GM19324 (cell line): ENCODE data around the gene ULK2.
"Not testable (repeated sequence)": the region's sequence is repeated elsewhere in the genome, so short reads cannot be mapped to it uniquely, and the experiment has no call there.

Experiments used
- ATAC-seq: cut with Tn5 transposase; IDR thresholded peaks from one replicate; pipeline ENCODE4 v1.9.1; 2021; ENCODE audit warnings: mild to moderate bottlenecking, moderate library complexity; ENCODE audit not compliant: unreplicated experiment, low FRiP score

Gene ULK2

GRCh38 chr17:19867329-19868078 is at the start of gene ULK2:
TSS of gene ULK2 (minus strand) at chr17:19867936. CDS start at chr17:19867417, 519 bp downstream.
- ATAC-seq: no peak

GRCh38 chr17:19915245-19915978 is 47.7 kb upstream of the ULK2 start:
- ATAC-seq: no peak

DNA sequence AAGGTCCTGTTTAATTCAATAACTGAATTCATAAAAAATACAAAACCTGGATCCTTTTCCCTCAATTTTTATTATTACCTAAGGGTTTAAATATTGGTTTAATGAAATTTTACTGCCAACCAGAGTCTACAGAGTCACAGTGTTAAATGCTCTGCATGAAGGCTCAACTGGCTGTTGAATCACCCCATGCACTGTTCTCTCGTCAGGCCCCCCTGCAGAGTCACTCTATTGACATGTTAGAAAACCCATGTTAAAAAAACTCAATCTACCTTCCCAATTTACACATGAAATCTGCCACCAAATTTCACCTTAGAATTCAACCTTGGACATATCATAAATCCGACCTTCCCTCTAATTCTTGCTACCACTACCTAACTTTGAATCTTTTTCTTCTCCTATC is 43.3 kb upstream of the ULK2 start:
- ATAC-seq: no peak

GRCh38 chr17:19909139-19909538 is 41.4 kb upstream of the ULK2 start:
- no peak for ATAC-seq

DNA sequence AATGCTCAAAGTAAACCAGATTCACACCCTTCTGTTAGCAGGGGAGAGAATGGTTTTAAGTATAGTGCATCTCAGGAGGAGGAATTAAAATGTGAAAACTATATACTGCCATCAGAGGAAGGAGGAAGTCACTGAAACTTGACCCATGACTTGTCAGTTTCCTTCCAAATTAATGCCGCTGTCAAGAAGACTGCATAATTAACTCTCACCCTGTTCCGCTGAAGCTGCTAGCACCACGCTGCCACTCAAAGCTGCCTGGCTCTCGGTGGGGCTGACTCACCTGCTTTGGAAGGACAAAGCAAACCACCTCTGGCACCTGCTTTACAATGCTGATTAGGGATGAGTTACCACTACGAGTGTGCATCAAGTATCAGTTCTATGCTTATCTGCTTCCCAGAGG is 37.8 kb upstream of the ULK2 start:
- no peak for ATAC-seq

DNA sequence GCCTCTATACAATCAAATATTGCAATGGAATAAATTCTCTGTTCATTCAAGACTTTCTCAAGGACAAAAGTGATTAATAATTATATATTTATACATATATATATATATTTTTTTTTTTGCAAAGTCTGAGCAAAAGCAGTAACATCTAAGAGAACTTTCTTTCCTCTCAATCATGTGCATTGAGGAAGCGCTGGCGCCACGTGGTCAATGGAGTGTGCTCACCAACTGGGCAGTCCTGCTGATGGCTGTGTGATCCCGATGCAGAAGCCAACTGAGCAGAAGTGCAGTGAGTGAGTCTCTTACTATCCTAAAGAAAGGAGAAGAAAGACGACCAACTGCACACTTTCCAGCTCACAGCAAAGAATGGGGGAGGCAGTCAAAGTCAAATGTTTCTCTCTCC is 37.2 kb upstream of the ULK2 start:
- no peak for ATAC-seq

DNA sequence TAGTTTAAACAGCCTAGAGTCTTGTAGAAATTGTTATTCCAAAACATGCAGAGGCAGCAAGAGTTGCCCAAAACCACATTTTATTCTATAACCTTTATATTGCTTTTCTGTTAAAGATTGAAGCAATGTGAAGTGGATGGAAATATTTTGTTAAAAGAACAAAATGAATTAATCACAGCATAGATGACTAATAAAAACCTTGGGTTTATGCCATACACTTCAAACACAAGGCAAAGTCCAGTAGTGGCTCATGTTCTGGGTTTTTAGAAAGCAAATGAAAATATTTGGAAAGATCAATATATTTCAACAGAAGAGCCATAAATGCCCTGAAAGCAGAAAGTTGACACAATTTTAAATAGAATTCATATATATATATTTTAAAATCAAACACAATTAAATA is 36.7 kb upstream of the ULK2 start:
- ATAC-seq: no peak

DNA sequence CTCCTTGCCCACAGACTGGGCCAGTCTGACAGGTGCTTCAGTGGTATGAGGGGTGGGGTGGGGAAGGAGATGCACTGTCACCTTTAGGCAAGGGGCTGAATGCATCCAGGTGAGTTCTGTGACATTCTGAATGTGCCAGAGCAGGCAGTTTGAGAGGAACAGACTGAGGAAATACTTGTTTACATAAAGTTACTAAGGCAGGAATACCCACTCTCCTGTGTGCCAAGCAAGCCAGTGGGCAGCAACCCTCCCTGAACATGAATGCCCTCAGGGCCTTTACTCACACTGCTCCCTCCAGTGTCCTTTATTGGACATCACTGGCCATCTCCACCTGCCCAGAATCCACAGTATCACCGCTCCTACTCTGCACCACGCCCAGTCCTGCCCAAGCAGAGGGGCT is 33.1 kb upstream of the ULK2 start:
- ATAC-seq: no peak

GRCh38 chr17:19897903-19898302 is 30.2 kb upstream of the ULK2 start:
- no peak for ATAC-seq

DNA sequence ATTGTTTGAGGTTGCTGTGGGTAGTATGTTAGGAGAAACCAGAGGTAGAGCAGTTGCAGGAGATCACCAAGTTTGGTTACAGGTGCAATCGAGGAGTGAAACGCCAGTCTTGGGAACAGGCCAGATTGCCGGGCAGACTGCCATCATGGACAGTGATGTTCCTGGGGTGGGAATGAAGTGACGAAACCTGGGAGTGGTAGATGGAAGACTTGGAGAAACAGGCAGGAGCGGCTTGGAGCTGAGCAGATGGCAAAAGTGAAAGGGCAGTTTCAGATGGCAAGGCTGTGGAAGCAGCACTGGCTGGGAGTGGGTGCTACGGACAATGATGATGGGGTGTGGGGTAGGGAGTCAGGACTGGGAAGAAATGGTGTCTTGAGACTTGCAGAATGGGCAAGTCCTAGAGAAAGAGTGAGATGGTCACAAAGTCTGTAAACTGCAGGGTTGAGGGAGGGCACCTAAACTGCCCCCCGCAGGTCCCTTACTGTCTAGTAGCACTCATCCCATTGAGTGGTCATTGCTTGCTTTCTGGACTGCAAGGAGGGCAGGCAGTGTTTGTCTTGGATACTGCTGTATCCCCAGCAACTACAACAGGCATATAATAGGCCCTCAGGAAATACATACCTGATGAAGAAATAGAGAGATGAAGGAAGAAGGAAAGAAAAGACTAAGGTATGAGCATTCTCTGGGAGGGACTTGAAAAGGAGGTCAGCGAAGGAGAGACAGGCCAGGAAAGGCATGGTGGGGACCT is 29.5 kb upstream of the ULK2 start:
- ATAC-seq: no peak

- no peak for ATAC-seq
These were observed 28.9 kb upstream of the ULK2 start for GRCh38 chr17:19896679-19897078.

DNA sequence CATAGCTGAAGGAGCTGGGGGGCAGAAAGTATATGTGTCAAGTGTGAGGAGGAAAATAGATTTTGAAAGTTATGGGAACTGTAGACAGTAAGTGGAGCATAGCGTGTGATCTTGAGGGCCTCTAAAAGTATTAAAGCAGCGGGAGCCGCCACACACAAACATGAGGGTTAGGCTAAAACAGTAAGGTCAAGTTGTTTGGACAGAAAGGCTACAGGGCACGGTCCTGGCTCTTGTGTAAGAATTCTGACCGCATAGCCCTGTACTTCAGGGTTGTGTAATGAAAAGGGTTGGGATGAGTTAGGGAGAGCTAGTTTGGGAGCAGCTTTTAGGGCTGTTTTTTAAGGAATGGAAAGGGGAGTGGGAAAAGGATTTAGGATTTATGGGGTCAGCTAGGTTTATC is 22.8 kb upstream of the ULK2 start:
- ATAC-seq: not testable (repeated sequence)

DNA sequence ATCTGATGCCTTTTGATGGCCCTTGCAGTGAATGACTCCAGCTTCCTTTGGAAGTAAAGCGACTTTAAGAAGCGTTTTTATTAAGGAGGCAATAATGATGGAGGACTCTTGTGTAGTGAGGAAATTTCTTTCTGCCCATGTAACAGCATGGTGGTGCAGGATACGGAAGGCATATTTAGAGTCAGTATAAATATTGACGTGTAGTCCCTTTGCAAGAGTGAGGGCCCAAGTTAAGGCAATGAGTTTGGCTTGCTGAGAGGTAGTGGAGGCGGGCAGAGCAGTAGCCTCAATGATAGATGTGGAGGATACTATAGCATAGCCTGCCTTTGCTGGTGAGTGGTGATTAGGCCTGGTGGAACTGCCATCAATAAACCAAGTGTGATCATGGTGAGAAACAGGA is 22.3 kb upstream of the ULK2 start:
- not testable (repeated sequence) for ATAC-seq

GRCh38 chr17:19886116-19886515 is 18.4 kb upstream of the ULK2 start:
- ATAC-seq: no peak

GRCh38 chr17:19883537-19884215 is 15.9 kb upstream of the ULK2 start:
- ATAC-seq: no peak

GRCh38 chr17:19880393-19880792 is 12.7 kb upstream of the ULK2 start:
- no peak for ATAC-seq

DNA sequence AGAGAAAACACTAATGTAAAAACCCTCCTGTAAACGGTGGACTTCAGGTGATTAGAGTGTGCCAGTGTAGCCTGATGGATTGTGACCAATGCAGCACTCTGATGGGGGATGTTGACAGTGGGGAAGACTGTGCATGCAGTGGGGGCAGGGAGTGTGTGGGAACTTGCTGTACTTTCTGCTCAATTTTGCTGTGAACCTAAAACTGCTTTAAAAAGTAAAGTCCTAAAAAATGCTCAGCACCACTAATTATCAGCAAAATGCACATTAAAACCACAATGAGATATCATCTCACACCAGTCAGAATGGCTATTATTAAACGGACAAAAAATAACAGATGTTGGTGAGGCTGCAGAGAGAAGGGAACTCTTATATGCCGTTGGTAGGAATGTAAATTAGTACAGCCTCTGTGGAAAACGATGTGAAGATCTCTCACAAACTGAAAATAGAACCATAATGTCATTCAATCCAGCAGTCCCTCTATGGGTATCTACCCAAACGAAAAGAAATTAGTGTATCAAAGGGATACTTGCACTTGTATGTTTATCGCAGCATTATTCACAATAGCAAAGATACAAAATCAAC is 9.7 kb upstream of the ULK2 start:
- no peak for ATAC-seq

- no peak for ATAC-seq
These were observed 8.9 kb upstream of the ULK2 start for GRCh38 chr17:19876529-19877161.

- no peak for ATAC-seq
These were observed 6.5 kb upstream of the ULK2 start for GRCh38 chr17:19874256-19874655.

- no peak for ATAC-seq
These were observed 5.6 kb upstream of the ULK2 start for GRCh38 chr17:19873346-19873745.
